ENCODE results near the gene GART. TPM values are rescaled to one million over a fixed set of nuclear protein-coding genes. Genes with fewer than 3 reads are reported as not detected.

GART gene
- total and polyA plus RNA-seq, 4 donors: 15.3 to 58.7 (median 46.9) TPM

GRCh38 chr21:33558777-33559421 is 17.0 kb upstream of the GART start:
- H3K9me3 ChIP-seq (ENCODE audit: control insufficient read depth in 4 of 4, insufficient read depth in 3 of 4, low read length in 3 of 4): no peaks in the 10 kb centered on the region
- peaks cover 0 to 4% (median 2%) of the 10 kb centered on the region in 5 donors for H3K4me1 ChIP-seq (ENCODE audit: control insufficient read depth in 5 of 5, insufficient read depth in 5 of 5, low read length in 5 of 5)
- 69 to 73% methylated on average over 4 of the region's 4 CpGs for WGBS, 2 donors
- H3K9ac ChIP-seq (ENCODE audit: insufficient read depth in 1 of 2, low read length in 2 of 2): no peak overlapping the region
- no peak overlapping the region for H3K4me3 ChIP-seq
- DNase-seq (no peak), ATAC-seq (ENCODE audit: insufficient read depth, low FRiP score) (no peak)
- peaks cover 19 to 67% (median 42%) of the 10 kb centered on the region in 4 donors for H3K36me3 ChIP-seq (ENCODE audit: control insufficient read depth in 4 of 4, insufficient read depth in 4 of 4, low read length in 4 of 4)
- H3K27me3 ChIP-seq (ENCODE audit: control insufficient read depth in 3 of 3, insufficient read depth in 3 of 3, low read length in 2 of 3): no peaks in the 10 kb centered on the region
- H3K27ac ChIP-seq (ENCODE audit: low read depth in 1 of 2, low read length in 1 of 2): no peak overlapping the region
- TF ChIP-seq CTCF (IDR thresholded peaks at IDR 0.05; ENCODE audit: control extremely low read depth, extremely low read depth): no peak

- no peak for ATAC-seq (ENCODE audit: insufficient read depth, low FRiP score)
Measured at GRCh38 chr21:33557447-33557846, 15.5 kb upstream of the GART start.

GRCh38 chr21:33554982-33555344 is 13.0 kb upstream of the GART start:
- no peak for TF ChIP-seq CTCF (IDR thresholded peaks at IDR 0.05; ENCODE audit: control extremely low read depth, extremely low read depth)
- no peak overlapping the region for H3K9ac ChIP-seq (ENCODE audit: insufficient read depth in 1 of 2, low read length in 2 of 2)
- ATAC-seq (ENCODE audit: insufficient read depth, low FRiP score) (no peak), DNase-seq (no peak)
- H3K27me3 ChIP-seq (ENCODE audit: control insufficient read depth in 3 of 3, insufficient read depth in 3 of 3, low read length in 2 of 3): no peaks in the 10 kb centered on the region
- H3K27ac ChIP-seq (ENCODE audit: low read depth in 1 of 2, low read length in 1 of 2): no peak overlapping the region
- peaks cover 49 to 79% (median 62%) of the 10 kb centered on the region in 4 donors for H3K36me3 ChIP-seq (ENCODE audit: control insufficient read depth in 4 of 4, insufficient read depth in 4 of 4, low read length in 4 of 4)
- 97 to 98% methylated on average over 32 of the region's 32 CpGs for WGBS, 2 donors
- peaks cover 0 to 4% (median 0%) of the 10 kb centered on the region in 5 donors for H3K4me1 ChIP-seq (ENCODE audit: control insufficient read depth in 5 of 5, insufficient read depth in 5 of 5, low read length in 5 of 5)
- H3K4me3 ChIP-seq: no peak overlapping the region
- peaks cover 0 to 4% (median 2%) of the 10 kb centered on the region in 4 donors for H3K9me3 ChIP-seq (ENCODE audit: control insufficient read depth in 4 of 4, insufficient read depth in 3 of 4, low read length in 3 of 4)

More at GRCh38 chr21:33557447-33557846, 15.5 kb upstream of the GART start:
- no peaks in the 10 kb centered on the region for H3K27me3 ChIP-seq (ENCODE audit: control insufficient read depth in 3 of 3, insufficient read depth in 3 of 3, low read length in 2 of 3)
- no peak overlapping the region for H3K4me3 ChIP-seq
- peaks cover 0 to 4% (median 2%) of the 10 kb centered on the region in 5 donors for H3K4me1 ChIP-seq (ENCODE audit: control insufficient read depth in 5 of 5, insufficient read depth in 5 of 5, low read length in 5 of 5)
- H3K36me3 ChIP-seq (ENCODE audit: control insufficient read depth in 4 of 4, insufficient read depth in 4 of 4, low read length in 4 of 4): peaks cover 31 to 73% (median 52%) of the 10 kb centered on the region in 4 donors
- no peak for TF ChIP-seq CTCF (IDR thresholded peaks at IDR 0.05; ENCODE audit: control extremely low read depth, extremely low read depth)
- no peak overlapping the region for H3K27ac ChIP-seq (ENCODE audit: low read depth in 1 of 2, low read length in 1 of 2)
- no peak overlapping the region for H3K9ac ChIP-seq (ENCODE audit: insufficient read depth in 1 of 2, low read length in 2 of 2)
- 98% methylated on average over 19 of the region's 19 CpGs for WGBS, 2 donors
- H3K9me3 ChIP-seq (ENCODE audit: control insufficient read depth in 4 of 4, insufficient read depth in 3 of 4, low read length in 3 of 4): peaks cover 0 to 2% (median under 1%) of the 10 kb centered on the region in 4 donors
- no peak for DNase-seq

All from lung (tissue), 12 donors.